HG03280 (cell line): ENCODE measurements around the gene KANSL1.
"Not testable (repeated sequence)": the region's sequence is repeated elsewhere in the genome, so short reads cannot be mapped to it uniquely, and the experiment has no call there.

Experiments used
- ATAC-seq: cut with Tn5 transposase; IDR thresholded peaks from one replicate; pipeline ENCODE4 v1.9.1; 2021; ENCODE audit warnings: mild to moderate bottlenecking, moderate library complexity; ENCODE audit not compliant: unreplicated experiment

KANSL1 gene

DNA sequence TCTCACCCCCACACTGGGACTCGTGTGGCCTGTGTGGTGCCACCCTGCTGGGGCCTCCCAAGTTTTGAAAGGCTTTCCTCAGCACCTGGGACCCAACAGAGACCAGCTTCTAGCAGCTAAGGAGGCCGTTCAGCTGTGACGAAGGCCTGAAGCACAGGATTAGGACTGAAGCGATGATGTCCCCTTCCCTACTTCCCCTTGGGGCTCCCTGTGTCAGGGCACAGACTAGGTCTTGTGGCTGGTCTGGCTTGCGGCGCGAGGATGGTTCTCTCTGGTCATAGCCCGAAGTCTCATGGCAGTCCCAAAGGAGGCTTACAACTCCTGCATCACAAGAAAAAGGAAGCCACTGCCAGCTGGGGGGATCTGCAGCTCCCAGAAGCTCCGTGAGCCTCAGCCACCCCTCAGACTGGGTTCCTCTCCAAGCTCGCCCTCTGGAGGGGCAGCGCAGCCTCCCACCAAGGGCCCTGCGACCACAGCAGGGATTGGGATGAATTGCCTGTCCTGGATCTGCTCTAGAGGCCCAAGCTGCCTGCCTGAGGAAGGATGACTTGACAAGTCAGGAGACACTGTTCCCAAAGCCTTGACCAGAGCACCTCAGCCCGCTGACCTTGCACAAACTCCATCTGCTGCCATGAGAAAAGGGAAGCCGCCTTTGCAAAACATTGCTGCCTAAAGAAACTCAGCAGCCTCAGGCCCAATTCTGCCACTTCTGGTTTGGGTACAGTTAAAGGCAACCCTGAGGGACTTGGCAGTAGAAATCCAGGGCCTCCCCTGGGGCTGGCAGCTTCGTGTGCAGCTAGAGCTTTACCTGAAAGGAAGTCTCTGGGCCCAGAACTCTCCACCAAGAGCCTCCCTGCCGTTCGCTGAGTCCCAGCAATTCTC lies 166.8 kb downstream of the KANSL1 start:
- no peak for ATAC-seq

DNA sequence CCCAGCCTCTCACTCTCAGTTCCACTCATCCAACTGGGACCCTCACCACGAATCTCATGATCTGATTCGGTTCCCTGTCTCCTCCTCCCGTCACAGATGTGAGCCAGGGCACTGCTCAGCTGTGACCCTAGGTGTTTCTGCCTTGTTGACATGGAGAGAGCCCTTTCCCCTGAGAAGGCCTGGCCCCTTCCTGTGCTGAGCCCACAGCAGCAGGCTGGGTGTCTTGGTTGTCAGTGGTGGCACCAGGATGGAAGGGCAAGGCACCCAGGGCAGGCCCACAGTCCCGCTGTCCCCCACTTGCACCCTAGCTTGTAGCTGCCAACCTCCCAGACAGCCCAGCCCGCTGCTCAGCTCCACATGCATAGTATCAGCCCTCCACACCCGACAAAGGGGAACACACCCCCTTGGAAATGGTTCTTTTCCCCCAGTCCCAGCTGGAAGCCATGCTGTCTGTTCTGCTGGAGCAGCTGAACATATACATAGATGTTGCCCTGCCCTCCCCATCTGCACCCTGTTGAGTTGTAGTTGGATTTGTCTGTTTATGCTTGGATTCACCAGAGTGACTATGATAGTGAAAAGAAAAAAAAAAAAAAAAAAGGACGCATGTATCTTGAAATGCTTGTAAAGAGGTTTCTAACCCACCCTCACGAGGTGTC lies 167.6 kb downstream of the KANSL1 start:
- ATAC-seq, result no peak

DNA sequence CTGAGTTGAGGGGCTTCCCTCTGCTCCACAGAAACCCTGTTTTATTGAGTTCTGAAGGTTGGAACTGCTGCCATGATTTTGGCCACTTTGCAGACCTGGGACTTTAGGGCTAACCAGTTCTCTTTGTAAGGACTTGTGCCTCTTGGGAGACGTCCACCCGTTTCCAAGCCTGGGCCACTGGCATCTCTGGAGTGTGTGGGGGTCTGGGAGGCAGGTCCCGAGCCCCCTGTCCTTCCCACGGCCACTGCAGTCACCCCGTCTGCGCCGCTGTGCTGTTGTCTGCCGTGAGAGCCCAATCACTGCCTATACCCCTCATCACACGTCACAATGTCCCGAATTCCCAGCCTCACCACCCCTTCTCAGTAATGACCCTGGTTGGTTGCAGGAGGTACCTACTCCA lies 168.2 kb downstream of the KANSL1 start:
- ATAC-seq, result no peak

GRCh38 chr17:46024590-46024989 lies 168.6 kb downstream of the KANSL1 start:
- no peak for ATAC-seq

DNA sequence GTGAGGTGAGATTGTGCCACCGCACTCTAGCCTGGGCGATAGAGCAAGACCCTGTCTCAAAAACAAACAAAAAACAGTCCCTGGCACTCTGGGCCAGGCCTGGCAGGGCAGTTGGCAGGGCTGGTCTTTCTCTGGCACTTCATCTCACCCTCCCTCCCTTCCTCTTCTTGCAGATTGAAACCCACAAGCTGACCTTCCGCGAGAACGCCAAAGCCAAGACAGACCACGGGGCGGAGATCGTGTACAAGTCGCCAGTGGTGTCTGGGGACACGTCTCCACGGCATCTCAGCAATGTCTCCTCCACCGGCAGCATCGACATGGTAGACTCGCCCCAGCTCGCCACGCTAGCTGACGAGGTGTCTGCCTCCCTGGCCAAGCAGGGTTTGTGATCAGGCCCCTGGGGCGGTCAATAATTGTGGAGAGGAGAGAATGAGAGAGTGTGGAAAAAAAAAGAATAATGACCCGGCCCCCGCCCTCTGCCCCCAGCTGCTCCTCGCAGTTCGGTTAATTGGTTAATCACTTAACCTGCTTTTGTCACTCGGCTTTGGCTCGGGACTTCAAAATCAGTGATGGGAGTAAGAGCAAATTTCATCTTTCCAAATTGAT lies 169.3 kb downstream of the KANSL1 start:
- ATAC-seq, result no peak

DNA sequence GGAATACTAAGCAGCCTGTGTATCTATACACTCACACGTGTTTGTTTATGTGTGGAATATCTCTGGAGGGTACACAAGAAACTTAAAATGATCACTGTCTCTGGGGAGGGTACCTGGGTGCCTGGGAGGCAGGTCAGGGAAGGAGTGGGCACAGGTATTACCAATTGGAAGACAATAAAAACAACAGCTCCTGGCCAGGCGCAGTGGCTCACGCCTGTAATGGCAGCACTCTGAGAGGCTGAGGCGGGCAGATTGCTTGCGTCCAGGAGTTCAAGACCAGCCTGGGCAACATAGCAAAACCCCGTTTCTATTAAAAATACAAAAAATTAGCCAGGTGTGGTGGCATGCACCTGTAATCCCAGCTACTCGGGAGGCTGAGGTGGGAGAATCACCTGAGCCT lies 169.9 kb downstream of the KANSL1 start:
- not testable (repeated sequence) for ATAC-seq

DNA sequence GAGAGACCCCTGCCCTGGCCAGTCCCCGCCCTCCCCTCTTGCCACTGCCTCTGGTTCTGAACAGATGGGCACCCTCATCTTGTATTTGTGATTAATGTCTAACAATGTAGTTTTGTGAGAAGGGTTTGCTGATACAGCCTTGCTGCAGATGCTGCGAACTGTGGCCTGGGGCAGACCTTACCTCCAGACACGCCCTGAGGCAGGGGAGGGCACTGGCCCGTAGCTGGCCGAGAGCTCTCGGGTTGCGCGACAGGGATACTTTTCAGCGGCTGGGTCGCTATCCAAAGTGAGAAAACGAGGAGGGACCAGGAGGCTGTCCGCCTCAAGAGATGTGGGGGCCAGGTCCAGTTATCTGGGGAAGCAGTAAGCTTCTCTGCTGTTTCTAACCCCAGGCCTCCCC lies 172.2 kb downstream of the KANSL1 start:
- no peak for ATAC-seq

GRCh38 chr17:46020023-46020761 lies 173.0 kb downstream of the KANSL1 start:
- ATAC-seq, result peak; percentile 48

- not testable (repeated sequence) for ATAC-seq
These were observed 173.8 kb downstream of the KANSL1 start for GRCh38 chr17:46019408-46019925.

DNA sequence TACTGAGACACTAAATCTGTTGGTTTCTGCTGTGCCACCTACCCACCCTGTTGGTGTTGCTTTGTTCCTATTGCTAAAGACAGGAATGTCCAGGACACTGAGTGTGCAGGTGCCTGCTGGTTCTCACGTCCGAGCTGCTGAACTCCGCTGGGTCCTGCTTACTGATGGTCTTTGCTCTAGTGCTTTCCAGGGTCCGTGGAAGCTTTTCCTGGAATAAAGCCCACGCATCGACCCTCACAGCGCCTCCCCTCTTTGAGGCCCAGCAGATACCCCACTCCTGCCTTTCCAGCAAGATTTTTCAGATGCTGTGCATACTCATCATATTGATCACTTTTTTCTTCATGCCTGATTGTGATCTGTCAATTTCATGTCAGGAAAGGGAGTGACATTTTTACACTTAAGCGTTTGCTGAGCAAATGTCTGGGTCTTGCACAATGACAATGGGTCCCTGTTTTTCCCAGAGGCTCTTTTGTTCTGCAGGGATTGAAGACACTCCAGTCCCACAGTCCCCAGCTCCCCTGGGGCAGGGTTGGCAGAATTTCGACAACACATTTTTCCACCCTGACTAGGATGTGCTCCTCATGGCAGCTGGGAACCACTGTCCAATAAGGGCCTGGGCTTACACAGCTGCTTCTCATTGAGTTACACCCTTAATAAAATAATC lies 179.6 kb downstream of the KANSL1 start:
- no peak for ATAC-seq

- ATAC-seq, result no peak
These were observed 180.1 kb downstream of the KANSL1 start for GRCh38 chr17:46013127-46013501.

GRCh38 chr17:46012506-46013079 lies 180.6 kb downstream of the KANSL1 start:
- ATAC-seq, result no peak

- no peak for ATAC-seq
These were observed 181.3 kb downstream of the KANSL1 start for GRCh38 chr17:46011711-46012505.

- no peak for ATAC-seq
These were observed 182.5 kb downstream of the KANSL1 start for GRCh38 chr17:46010597-46011186.

GRCh38 chr17:46009681-46010596 lies 183.3 kb downstream of the KANSL1 start:
- no peak for ATAC-seq

DNA sequence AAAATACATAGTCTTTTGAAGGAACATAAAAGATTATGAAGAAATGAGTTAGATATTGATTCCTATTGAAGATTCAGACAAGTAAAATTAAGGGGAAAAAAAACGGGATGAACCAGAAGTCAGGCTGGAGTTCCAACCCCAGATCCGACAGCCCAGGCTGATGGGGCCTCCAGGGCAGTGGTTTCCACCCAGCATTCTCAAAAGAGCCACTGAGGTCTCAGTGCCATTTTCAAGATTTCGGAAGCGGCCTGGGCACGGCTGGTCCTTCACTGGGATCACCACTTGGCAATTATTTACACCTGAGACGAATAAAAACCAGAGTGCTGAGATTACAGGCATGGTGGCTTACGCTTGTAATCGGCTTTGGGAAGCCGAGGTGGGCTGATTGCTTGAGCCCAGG lies 184.6 kb downstream of the KANSL1 start:
- ATAC-seq, result no peak

GRCh38 chr17:46007461-46007965 lies 185.7 kb downstream of the KANSL1 start:
- ATAC-seq, result no peak

DNA sequence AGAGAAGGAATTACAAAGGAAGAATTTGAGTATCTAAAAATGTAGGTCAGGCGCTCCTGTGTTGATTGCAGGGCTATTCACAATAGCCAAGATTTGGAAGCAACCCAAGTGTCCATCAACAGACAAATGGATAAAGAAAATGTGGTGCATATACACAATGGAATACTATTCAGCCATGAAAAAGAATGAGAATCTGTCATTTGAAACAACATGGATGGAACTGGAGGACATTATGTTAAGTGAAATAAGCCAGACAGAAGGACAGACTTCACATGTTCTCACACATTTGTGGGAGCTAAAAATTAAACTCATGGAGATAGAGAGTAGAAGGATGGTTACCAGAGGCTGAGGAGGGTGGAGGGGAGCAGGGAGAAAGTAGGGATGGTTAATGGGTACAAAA lies 187.1 kb downstream of the KANSL1 start:
- not testable (repeated sequence) for ATAC-seq
